Skeletal muscle cell (primary cell): ENCODE results near the gene CREB3.

Experiments used
- DNase-seq: peaks from one replicate; pipeline ENCODE4 v3.0.0-alpha.2; 2010; ENCODE audit warnings: low read depth
- H3K4me3 ChIP-seq: 2 replicates; pipeline ENCODE4 v1.5.1; 2011; ENCODE audit warnings: low read depth, mild to moderate bottlenecking, control low read depth, low read length, moderate library complexity

CREB3 gene

GRCh38 chr9:35732185-35732799, at the start of gene CREB3, which contains the start of gene TLN1:
Gene CREB3 (plus strand): TSS chr9:35732666. CDS start chr9:35732773, 107 bp downstream.
Gene TLN1 (minus strand): TSS chr9:35732195. CDS start chr9:35725694, 6,501 bp downstream.
- peak; percentile 97 for DNase-seq

GRCh38 chr9:35683323-35683722, 49.1 kb upstream of the CREB3 start:
- no peak for DNase-seq
- no peak overlapping the region for H3K4me3 ChIP-seq

More at GRCh38 chr9:35732185-35732799, at the start of gene CREB3, which contains the start of gene TLN1:
- peak within 1 kb of the TSS; percentile 90 for H3K4me3 ChIP-seq

GRCh38 chr9:35684921-35685320, 47.5 kb upstream of the CREB3 start:
- no peak overlapping the region for H3K4me3 ChIP-seq
- DNase-seq = no peak

- H3K4me3 ChIP-seq = no peak overlapping the region
- no peak for DNase-seq
Observed at GRCh38 chr9:35685506-35685905, 47.0 kb upstream of the CREB3 start.

- H3K4me3 ChIP-seq = peak overlapping the region; percentile 99
- DNase-seq = peak; percentile 73
Observed at GRCh38 chr9:35686222-35687203, 46.0 kb upstream of the CREB3 start.

GRCh38 chr9:35687306-35687705, 45.2 kb upstream of the CREB3 start:
- peak overlapping the region; percentile 99 for H3K4me3 ChIP-seq
- DNase-seq = no peak

GRCh38 chr9:35687972-35688557, 44.4 kb upstream of the CREB3 start:
- DNase-seq = no peak
- H3K4me3 ChIP-seq = peak overlapping the region; percentile 99

- H3K4me3 ChIP-seq = peak overlapping the region; percentile 99
Observed at GRCh38 chr9:35688558-35689541, 43.6 kb upstream of the CREB3 start.

GRCh38 chr9:35689542-35690293, 42.7 kb upstream of the CREB3 start, which contains the start of gene TPM2:
Gene TPM2 (minus strand): TSS chr9:35689925. CDS start chr9:35689817, 108 bp downstream.
- DNase-seq = peak; percentile 73
- peak within 1 kb of the TSS; percentile 99 for H3K4me3 ChIP-seq

More at GRCh38 chr9:35688558-35689541, 43.6 kb upstream of the CREB3 start:
- DNase-seq = peak; percentile 71

GRCh38 chr9:35690294-35690613, 42.2 kb upstream of the CREB3 start:
- peak; percentile 29 for DNase-seq
- peak overlapping the region; percentile 99 for H3K4me3 ChIP-seq

GRCh38 chr9:35690614-35691333, 41.7 kb upstream of the CREB3 start:
- peak; percentile 53 for DNase-seq
- peak overlapping the region; percentile 99 for H3K4me3 ChIP-seq

- no peak for DNase-seq
- H3K4me3 ChIP-seq = peak overlapping the region; percentile 99
Observed at GRCh38 chr9:35691334-35691650, 41.2 kb upstream of the CREB3 start.

- DNase-seq = no peak
Observed at GRCh38 chr9:35691757-35692301, 40.6 kb upstream of the CREB3 start.

GRCh38 chr9:35695943-35696401, 36.5 kb upstream of the CREB3 start:
- H3K4me3 ChIP-seq = no peak overlapping the region
- no peak for DNase-seq

More at GRCh38 chr9:35691757-35692301, 40.6 kb upstream of the CREB3 start:
- H3K4me3 ChIP-seq = no peak overlapping the region

GRCh38 chr9:35696520-35697215, 35.8 kb upstream of the CREB3 start:
- DNase-seq = no peak
- H3K4me3 ChIP-seq = no peak overlapping the region

- DNase-seq = no peak
- no peak overlapping the region for H3K4me3 ChIP-seq
Observed at GRCh38 chr9:35697486-35697885, 35.0 kb upstream of the CREB3 start.

- no peak overlapping the region for H3K4me3 ChIP-seq
Observed at GRCh38 chr9:35698231-35698630, 34.2 kb upstream of the CREB3 start.

More at GRCh38 chr9:35698231-35698630, 34.2 kb upstream of the CREB3 start:
- DNase-seq = no peak
